Measurements from ENCODE around the gene OTOGL.

OTOGL gene

DNA sequence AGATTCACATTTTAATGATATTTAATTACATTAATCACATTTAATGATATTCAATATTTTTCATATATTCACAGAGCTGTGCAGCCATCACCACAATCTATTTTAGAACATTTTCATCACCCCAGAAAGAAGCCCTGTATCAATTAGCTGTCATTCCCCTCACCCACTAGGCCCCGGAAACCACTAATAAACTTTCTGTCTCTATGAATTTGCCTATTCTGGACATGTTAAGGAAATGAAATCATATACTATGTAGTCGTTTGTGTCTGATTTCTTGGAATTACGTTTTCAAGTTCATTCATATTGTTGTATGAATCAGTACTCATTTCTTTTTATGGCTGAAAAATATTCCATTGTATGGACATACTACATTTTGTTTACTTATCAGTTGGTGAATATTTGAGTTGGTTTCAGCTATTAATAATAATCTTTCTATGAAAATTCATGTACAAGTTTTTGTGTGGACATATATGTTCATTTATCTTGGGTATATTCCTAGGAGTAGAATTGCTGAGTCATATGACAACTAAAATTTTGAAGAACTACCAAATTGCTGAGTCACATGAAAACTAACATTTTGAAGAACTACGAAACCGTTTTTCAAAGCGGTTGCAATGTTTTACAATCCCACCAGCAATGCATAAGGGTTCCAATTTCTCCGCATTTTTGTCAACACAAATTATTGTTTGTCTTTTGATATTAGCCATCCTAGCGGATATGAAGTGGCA is 11.7 kb upstream of the OTOGL start:
- TF ChIP-seq EZH2phosphoT487 (IDR thresholded peaks at IDR 0.05; ENCODE audit: low read length) = no peak
- TF ChIP-seq, protein P1, sequence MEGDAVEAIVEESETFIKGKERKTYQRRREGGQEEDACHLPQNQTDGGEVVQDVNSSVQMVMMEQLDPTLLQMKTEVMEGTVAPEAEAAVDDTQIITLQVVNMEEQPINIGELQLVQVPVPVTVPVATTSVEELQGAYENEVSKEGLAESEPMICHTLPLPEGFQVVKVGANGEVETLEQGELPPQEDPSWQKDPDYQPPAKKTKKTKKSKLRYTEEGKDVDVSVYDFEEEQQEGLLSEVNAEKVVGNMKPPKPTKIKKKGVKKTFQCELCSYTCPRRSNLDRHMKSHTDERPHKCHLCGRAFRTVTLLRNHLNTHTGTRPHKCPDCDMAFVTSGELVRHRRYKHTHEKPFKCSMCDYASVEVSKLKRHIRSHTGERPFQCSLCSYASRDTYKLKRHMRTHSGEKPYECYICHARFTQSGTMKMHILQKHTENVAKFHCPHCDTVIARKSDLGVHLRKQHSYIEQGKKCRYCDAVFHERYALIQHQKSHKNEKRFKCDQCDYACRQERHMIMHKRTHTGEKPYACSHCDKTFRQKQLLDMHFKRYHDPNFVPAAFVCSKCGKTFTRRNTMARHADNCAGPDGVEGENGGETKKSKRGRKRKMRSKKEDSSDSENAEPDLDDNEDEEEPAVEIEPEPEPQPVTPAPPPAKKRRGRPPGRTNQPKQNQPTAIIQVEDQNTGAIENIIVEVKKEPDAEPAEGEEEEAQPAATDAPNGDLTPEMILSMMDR (IDR thresholded peaks at IDR 0.05; ENCODE audit: low read length) = no peak
- no peak for TF ChIP-seq EZH2 (optimal IDR thresholded peaks at IDR 0.05; ENCODE audit: low read depth, low read length)
- Histone ChIP-seq H3K36me3 (replicated peaks; ENCODE audit: insufficient read depth, low read length) (no peaks in the 10 kb centered on the region), H3K4me1 (ENCODE audit: low read length) (peaks cover 4% of the 10 kb centered on the region), H3K79me2 (ENCODE audit: low read length) (no peaks in the 10 kb centered on the region), H3K9ac (ENCODE audit: low read length) (no peak overlapping the region), H3K9me3 (replicated peaks; ENCODE audit: insufficient read depth, low read length) (no peaks in the 10 kb centered on the region), H4K20me1 (ENCODE audit: insufficient read depth, low read length) (no peaks in the 10 kb centered on the region), H3K27ac (ENCODE audit: low read length) (no peak overlapping the region), H3K27me3 (replicated peaks; ENCODE audit: insufficient read depth, low read length) (no peaks in the 10 kb centered on the region), H3F3A (ENCODE audit: insufficient read depth, low read length) (no peaks in the 10 kb centered on the region), H3K4me2 (ENCODE audit: low read depth, low read length) (no peak overlapping the region), H3K4me3 (ENCODE audit: low read length) (no peak overlapping the region), H3K9me2 (replicated peaks; ENCODE audit: insufficient read depth, low read length) (no peaks in the 10 kb centered on the region), H2AFZ (ENCODE audit: low read length) (no peak overlapping the region)
- no peak for DNase-seq

DNA sequence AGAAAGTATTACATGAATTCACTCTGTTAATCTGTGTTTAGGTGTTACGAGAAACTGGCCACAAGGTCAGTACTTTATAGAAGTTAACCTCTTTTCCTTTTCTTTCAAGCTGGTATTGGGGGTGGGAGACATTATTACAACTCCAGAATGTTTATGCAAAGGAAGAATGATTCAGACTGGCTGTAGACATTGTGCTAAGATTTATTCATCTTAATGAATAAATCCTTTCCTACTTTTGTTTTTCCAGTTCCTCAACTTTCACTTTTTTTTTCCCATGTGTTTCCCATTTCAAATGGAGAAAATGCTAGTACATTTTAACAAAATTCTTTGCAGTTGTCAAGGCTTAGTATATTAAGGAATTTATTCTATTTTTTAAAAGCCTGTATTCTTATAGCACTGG is 1.3 kb downstream of the OTOGL start:
- H3K4me2 ChIP-seq (ENCODE audit: low read depth, low read length) = no peak overlapping the region
- H3K9ac ChIP-seq (ENCODE audit: low read length) = no peak overlapping the region
- H3K4me1 ChIP-seq (ENCODE audit: low read length) = no peaks in the 10 kb centered on the region
- H3F3A ChIP-seq (ENCODE audit: insufficient read depth, low read length) = no peaks in the 10 kb centered on the region
- H4K20me1 ChIP-seq (ENCODE audit: insufficient read depth, low read length) = no peaks in the 10 kb centered on the region
- H3K4me3 ChIP-seq (ENCODE audit: low read length) = no peak overlapping the region
- DNase-seq = no peak
- H2AFZ ChIP-seq (ENCODE audit: low read length) = no peak overlapping the region
- no peak overlapping the region for H3K27ac ChIP-seq (ENCODE audit: low read length)
- TF ChIP-seq EZH2 (optimal IDR thresholded peaks at IDR 0.05; ENCODE audit: low read depth, low read length) (no peak), EZH2phosphoT487 (IDR thresholded peaks at IDR 0.05; ENCODE audit: low read length) (no peak)
- TF ChIP-seq, protein P1 (IDR thresholded peaks at IDR 0.05; ENCODE audit: low read length) = no peak
- no peaks in the 10 kb centered on the region for H3K36me3 ChIP-seq (replicated peaks; ENCODE audit: insufficient read depth, low read length)
- no peaks in the 10 kb centered on the region for H3K79me2 ChIP-seq (ENCODE audit: low read length)
- H3K9me3 ChIP-seq (replicated peaks; ENCODE audit: insufficient read depth, low read length) = no peaks in the 10 kb centered on the region
- H3K27me3 ChIP-seq (replicated peaks; ENCODE audit: insufficient read depth, low read length) = no peaks in the 10 kb centered on the region
- no peaks in the 10 kb centered on the region for H3K9me2 ChIP-seq (replicated peaks; ENCODE audit: insufficient read depth, low read length)

DNA sequence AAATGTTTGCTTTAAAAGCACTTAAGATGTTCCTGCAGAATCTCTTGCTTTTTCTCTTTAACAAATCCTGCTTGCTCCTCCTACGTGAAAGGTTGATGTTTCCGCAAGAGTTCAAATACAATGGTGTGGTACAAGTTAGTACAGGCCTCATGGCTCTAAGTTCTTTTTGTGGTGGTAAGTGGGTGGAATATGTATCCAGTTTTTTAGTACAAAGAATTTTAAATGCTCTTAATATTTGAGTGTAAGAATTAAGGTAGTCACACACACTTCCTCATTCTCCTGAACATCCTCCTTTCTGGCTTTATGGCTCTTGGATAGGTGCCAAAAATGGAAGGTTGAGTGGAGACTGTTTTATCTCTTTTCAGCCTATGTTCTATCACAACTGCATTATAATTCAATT is 1.8 kb downstream of the OTOGL start:
- Histone ChIP-seq H3K36me3 (replicated peaks; ENCODE audit: insufficient read depth, low read length) (no peaks in the 10 kb centered on the region), H3K9ac (ENCODE audit: low read length) (no peak overlapping the region), H3K9me2 (replicated peaks; ENCODE audit: insufficient read depth, low read length) (no peaks in the 10 kb centered on the region), H3K27me3 (replicated peaks; ENCODE audit: insufficient read depth, low read length) (no peaks in the 10 kb centered on the region), H3K4me1 (ENCODE audit: low read length) (no peaks in the 10 kb centered on the region), H3K9me3 (replicated peaks; ENCODE audit: insufficient read depth, low read length) (no peaks in the 10 kb centered on the region), H3K79me2 (ENCODE audit: low read length) (no peaks in the 10 kb centered on the region), H3F3A (ENCODE audit: insufficient read depth, low read length) (no peaks in the 10 kb centered on the region), H3K4me2 (ENCODE audit: low read depth, low read length) (no peak overlapping the region), H4K20me1 (ENCODE audit: insufficient read depth, low read length) (no peaks in the 10 kb centered on the region), H3K27ac (ENCODE audit: low read length) (no peak overlapping the region), H3K4me3 (ENCODE audit: low read length) (no peak overlapping the region), H2AFZ (ENCODE audit: low read length) (no peak overlapping the region)
- TF ChIP-seq, protein P1 (IDR thresholded peaks at IDR 0.05; ENCODE audit: low read length) = no peak
- TF ChIP-seq EZH2phosphoT487 (IDR thresholded peaks at IDR 0.05; ENCODE audit: low read length) (no peak), EZH2 (optimal IDR thresholded peaks at IDR 0.05; ENCODE audit: low read depth, low read length) (no peak)
- no peak for DNase-seq

All from MM.1S (cell line).